ENCODE measurements around the gene TFIP11. TPM values are rescaled to one million over a fixed set of nuclear protein-coding genes. Genes with fewer than 3 reads are reported as not detected.

TFIP11 gene
- total and polyA plus RNA-seq, 12 donors, result 18.8 to 25.5 (median 23.0) TPM

DNA sequence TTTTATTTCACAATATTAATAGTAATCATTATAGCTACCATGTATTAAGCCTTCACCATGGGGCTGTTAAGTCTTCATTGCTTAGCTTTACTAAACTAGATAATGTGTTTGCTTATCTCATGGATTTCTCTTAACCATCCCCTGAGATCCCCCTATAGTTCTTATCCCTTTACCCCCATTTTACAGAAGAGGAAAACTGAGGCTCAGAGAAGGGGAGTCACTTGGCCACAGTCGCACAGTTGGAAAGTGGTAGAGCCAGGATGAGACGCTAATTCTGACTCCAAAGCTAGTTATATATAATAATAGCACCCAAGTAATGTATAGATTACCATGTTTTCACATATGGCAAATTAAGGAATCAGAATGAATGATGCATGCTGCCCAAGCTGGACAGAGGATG, 9.7 kb upstream of the TFIP11 start:
- ATAC-seq (no peak), DNase-seq (no peak)
- intact Hi-C loops (cut with DNase I), result loop anchor here in 1 of 10 donors (10.0 kb wide), 1 partner anchor 63 kb away; no protein-coding TSS in a partner anchor
- WGBS, 2 donors, result 93 to 99% methylated on average over 2 of the region's 2 CpGs
- Histone ChIP-seq H3K9me3 (no peaks in the 10 kb centered on the region), H3K36me3 (peaks cover 0 to 44% (median 0%) of the 10 kb centered on the region in 9 donors), H3K27me3 (no peaks in the 10 kb centered on the region), H3K27ac (no peak overlapping the region), H3K4me1 (peaks cover 0 to 21% (median 5%) of the 10 kb centered on the region in 9 donors), H3K4me3 (no peak overlapping the region)
- TF ChIP-seq, protein P1, sequence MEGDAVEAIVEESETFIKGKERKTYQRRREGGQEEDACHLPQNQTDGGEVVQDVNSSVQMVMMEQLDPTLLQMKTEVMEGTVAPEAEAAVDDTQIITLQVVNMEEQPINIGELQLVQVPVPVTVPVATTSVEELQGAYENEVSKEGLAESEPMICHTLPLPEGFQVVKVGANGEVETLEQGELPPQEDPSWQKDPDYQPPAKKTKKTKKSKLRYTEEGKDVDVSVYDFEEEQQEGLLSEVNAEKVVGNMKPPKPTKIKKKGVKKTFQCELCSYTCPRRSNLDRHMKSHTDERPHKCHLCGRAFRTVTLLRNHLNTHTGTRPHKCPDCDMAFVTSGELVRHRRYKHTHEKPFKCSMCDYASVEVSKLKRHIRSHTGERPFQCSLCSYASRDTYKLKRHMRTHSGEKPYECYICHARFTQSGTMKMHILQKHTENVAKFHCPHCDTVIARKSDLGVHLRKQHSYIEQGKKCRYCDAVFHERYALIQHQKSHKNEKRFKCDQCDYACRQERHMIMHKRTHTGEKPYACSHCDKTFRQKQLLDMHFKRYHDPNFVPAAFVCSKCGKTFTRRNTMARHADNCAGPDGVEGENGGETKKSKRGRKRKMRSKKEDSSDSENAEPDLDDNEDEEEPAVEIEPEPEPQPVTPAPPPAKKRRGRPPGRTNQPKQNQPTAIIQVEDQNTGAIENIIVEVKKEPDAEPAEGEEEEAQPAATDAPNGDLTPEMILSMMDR (IDR thresholded peaks at IDR 0.05), result no peak

DNA sequence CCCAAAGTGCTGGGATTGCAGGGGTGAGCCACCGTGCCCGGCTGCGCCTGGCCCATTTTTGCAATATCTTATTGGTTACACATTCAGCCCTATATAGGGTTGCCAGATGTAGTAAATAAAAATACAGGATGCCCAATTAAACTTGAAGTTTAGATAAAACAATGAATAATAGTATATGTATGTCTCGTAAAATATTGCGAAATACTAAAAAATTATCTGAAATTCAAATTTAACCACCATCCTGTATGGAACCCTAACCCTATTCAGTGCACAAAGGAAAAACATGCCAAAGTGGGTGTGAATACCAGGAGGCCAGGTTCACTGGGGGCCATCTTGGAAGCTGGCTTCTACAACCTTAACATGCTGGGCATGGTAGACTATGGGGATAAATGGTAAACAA, 5.2 kb upstream of the TFIP11 start:
- ATAC-seq (no peak), DNase-seq (no peak)
- TF ChIP-seq, protein P1 (IDR thresholded peaks at IDR 0.05), result no peak
- Histone ChIP-seq H3K27ac (no peak overlapping the region), H3K4me3 (no peak overlapping the region), H3K4me1 (peaks cover 0 to 17% (median 10%) of the 10 kb centered on the region in 9 donors), H3K9me3 (no peaks in the 10 kb centered on the region), H3K27me3 (no peaks in the 10 kb centered on the region), H3K36me3 (peaks cover 0 to 5% (median 0%) of the 10 kb centered on the region in 9 donors)
- 97 to 99% methylated on average over 5 of the region's 5 CpGs for WGBS, 2 donors
- intact Hi-C loops (cut with DNase I), result loop anchor here in 1 of 10 donors (10.0 kb wide), 1 partner anchor 67 kb away; no protein-coding TSS in a partner anchor

DNA sequence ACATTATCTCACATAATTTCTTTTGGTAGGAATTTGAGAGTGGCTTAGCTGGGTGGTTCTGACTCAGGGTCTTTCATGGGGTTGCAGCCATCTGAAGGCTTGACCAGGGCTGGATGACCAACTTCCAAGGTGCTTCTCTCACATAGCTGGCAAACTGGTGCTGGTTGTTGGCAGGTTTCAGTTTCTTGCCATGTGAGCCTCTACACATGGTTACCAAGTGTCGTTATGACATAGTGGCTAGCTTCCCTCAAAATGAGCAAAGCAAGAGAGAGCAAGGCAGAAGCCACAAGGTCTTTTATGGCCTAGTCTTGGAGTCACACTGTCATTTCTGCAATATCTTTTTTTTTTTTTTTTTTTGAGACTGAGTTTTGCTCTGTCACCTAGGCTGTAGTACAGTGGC, 4.2 kb upstream of the TFIP11 start:
- no peaks in the 10 kb centered on the region for H3K36me3 ChIP-seq
- H3K4me1 ChIP-seq, result peaks cover 0 to 22% (median 12%) of the 10 kb centered on the region in 9 donors
- no peak for ATAC-seq
- TF ChIP-seq, protein P1 (IDR thresholded peaks at IDR 0.05), result no peak
- 85% methylated on average over 1 of the region's 1 CpG for WGBS, 2 donors
- H3K27ac ChIP-seq, result no peak overlapping the region
- DNase-seq, result no peak
- intact Hi-C loops (cut with DNase I), result loop anchor here in 1 of 10 donors (10.0 kb wide), 1 partner anchor 68 kb away; no protein-coding TSS in a partner anchor
- no peaks in the 10 kb centered on the region for H3K27me3 ChIP-seq
- no peaks in the 10 kb centered on the region for H3K9me3 ChIP-seq
- H3K4me3 ChIP-seq, result no peak overlapping the region

DNA sequence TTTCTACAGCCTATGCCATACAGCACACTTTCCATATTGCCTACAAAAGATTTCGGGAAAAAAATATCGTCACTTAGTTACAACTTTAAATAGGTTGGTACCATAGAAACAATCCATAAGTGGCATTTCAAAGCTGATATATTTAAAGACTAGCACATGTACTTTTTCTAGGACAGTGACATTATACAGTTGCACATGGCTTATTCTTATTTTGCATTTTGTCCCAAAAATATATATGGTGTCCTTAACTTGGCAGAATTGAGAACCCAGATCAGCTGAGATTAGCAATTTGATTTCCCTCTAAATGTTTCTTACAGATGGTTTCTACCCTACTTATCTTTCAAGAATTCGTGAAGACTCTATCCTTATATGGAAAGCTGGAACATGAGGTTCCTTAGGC, 3.7 kb upstream of the TFIP11 start:
- Histone ChIP-seq H3K27me3 (no peaks in the 10 kb centered on the region), H3K9me3 (no peaks in the 10 kb centered on the region), H3K27ac (no peak overlapping the region), H3K4me1 (peaks cover 0 to 27% (median 18%) of the 10 kb centered on the region in 9 donors), H3K4me3 (no peak overlapping the region), H3K36me3 (no peaks in the 10 kb centered on the region)
- TF ChIP-seq, protein P1 (IDR thresholded peaks at IDR 0.05), result no peak
- DNase-seq (no peak), ATAC-seq (no peak)
- intact Hi-C loops (cut with DNase I), result loop anchor here in 1 of 10 donors (10.0 kb wide), 1 partner anchor 69 kb away; no protein-coding TSS in a partner anchor
- 82 to 88% methylated on average over 3 of the region's 3 CpGs for WGBS, 2 donors

Measured in heart right ventricle (tissue), 16 donors.